ENCODE measurements around the gene NEK10.

Gene NEK10

DNA sequence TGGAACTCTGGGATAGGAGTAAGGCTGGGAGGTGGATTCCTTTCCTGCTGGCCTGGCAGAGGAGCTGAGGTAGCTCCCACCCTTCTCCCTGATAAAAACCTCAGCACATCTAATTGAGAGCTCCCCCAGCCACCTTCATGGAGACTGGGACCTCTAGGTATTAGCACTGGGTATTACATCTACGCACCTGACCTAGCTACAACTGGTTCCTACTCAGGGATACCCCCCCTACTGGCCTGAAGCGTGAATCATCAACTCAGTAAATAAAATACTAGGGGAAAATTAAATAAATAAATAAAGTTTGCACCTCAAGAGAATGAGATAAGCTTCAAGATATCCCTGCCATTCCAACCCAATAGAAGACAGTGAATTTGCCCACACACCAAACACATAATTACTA lies 140.4 kb downstream of the NEK10 start:
- DNase-seq (ENCODE audit: low read depth in 2 of 2): no peak

DNA sequence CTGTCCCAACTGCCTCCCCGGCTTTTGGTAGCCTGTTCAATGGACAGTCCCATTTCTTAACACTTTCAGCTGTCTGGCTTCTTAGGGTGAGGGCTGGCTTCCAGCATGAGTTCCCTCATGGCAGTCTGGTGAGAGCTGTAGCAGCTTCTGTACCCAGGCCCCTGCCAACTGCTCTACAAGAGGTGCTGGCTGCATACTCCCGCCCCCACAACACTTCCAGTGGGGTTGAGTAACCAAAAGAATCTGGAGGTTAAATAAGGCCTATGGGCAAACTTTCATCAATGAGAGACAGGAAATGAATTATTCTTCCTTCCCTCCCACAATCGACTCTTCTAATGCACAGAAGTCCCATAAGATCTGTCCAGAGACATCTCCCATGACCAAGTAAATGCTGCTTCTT lies 145.0 kb downstream of the NEK10 start:
- DNase-seq (ENCODE audit: low read depth in 2 of 2): no peak

DNA sequence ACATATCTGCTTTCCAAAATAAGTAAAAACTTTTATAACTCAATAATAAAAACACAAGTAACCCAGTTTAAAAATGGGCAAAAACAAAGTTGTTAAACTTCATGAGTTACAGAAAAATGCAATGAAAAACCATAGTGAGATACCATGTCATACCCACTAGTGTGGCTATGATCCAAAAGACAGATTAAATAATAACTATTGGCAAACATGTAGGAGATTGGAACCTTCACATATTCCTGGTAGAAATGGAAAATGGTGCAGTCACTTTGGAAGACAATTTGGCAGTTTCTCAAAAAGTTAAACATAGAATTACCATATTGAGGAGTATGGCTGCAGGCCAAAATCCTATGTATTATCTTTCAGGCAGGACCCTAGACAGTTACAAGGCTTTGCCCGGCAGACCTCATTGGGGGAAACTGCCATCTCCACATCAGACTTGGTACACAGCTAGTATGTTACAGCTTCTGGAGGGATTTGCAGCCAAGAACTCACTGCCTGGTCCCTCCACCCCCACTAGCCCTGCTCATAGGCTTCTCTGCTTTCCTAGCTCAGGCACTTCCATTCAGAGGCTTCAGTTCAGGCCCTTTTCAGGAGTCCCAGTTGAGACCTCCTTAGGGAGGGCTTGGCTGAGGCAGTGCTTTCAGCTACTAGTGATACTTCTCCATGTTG lies 147.8 kb downstream of the NEK10 start:
- DNase-seq (ENCODE audit: low read depth in 2 of 2): no peak

DNA sequence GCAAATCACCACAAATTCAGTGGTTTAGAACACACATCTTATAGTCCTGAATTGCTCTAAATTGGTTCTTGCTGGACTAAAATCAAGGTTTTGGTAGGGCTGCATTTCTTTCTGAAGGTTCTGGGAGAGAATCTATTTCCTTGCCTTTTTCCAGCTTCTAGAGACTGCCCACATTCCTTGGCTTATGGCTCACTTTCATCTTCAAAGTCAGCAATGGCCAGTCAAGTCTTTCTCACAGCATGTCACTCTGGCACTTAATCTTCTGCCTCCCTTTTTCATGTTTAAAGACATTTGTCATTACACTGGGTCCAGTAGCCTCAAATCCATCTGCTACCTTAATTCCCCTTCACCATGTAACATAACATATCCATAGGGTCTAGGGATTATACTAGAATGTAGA lies 149.0 kb downstream of the NEK10 start:
- DNase-seq (ENCODE audit: low read depth in 2 of 2): no peak

DNA sequence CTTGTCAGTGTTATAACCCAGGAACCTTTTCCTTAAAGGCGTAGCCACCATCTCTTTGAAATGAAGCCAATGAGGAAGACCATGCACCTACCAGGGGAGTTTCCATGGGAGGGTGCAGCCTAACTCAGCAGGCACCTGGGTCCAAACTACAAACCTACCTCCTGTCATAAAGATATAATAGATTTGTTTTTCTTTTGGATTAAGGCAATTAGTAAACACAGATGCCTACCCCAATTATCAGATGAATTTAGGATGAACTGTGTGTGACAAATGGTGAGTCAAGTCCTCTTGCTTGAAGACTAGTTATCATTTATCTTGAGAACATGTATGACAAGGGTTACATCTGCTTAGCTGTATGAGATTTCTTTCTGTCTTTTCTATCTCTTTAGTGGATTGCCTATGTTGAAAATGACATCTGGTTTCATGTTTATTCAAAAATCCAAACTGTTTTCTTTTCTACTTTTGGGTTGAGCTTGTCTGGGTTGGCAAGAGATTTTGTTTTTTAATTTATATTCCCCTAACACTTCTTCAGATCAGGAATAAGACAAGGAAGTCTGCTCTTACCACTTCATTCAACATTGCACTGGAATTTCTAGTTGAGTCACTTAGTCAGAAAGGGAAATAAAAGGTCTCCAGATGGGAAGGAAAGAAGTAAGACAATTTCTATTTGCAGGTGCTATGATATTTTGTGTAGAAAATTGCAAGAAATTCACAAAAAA lies 149.9 kb downstream of the NEK10 start:
- no peak for DNase-seq (ENCODE audit: low read depth in 2 of 2)

DNA sequence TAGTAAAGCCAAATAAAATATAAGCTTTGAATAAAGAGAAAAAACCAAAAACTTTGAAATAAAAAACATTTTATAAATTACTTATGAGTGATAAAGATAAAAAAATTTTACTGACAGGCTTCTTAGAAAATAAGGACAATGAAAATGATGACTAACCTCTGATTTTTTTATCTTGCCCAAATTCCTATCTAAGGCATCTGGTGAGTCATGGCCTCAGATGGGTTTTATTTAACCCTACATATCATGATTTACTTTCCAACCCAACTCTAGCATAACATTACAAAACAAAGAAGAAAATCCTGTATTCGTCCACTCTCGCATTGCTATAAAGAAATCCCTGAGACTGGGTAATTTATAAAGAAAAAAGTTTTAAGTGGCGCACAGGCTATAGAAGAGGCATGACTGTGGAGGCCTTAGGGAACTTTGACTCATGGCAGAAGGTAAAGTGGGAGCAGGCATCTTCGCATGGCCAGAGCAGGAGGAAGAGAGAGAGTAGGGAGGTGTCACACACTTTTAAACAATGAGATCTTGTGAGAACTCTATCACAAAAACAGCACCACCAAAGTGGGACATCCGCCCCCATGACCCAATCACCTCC lies 152.1 kb downstream of the NEK10 start:
- DNase-seq (ENCODE audit: low read depth in 2 of 2): no peak

DNA sequence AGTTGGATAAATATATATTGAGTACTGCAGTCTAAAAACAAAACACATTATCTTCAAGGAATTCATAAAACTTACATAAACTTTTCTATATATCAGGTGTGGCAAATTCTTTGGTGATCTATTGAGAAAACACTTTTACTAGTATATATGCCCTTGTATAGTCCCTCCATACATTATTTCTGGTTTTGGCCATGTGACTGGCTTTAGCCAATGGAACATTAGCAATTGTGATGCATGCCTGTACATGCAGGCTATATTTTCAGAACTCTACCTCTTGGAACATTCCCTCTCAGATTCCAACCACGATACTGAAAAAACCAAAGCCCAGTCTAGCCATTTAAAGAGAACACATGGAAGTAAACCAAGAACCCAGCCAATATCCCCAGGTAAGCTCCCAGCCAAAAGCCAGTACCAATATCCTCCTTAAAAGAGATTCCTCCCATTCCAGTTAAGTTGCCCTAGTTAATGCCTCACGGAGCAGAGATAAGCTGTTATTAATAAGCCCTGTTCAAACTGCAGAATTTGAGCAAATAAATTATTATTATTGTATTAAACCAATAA lies 152.8 kb downstream of the NEK10 start:
- DNase-seq (ENCODE audit: low read depth in 2 of 2): no peak

DNA sequence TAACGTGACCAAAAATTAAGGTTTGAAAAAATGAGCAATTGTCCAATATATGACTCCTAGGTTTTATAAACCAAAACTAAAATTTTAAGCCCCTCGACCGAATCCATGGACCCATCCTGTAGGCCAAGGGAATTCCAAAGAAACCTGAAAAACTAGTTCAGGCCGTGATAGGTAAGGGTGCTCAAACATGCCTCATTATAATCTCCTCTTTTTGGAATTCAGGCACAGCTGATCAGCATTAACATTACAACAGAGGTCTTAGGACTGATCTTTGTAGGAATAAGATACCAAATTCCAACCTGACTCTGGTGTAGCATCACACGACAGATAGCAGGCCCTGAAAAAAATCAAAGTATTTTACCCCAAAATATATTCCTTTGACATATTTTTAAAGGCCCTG lies 155.7 kb downstream of the NEK10 start:
- no peak for DNase-seq (ENCODE audit: low read depth in 2 of 2)

DNA sequence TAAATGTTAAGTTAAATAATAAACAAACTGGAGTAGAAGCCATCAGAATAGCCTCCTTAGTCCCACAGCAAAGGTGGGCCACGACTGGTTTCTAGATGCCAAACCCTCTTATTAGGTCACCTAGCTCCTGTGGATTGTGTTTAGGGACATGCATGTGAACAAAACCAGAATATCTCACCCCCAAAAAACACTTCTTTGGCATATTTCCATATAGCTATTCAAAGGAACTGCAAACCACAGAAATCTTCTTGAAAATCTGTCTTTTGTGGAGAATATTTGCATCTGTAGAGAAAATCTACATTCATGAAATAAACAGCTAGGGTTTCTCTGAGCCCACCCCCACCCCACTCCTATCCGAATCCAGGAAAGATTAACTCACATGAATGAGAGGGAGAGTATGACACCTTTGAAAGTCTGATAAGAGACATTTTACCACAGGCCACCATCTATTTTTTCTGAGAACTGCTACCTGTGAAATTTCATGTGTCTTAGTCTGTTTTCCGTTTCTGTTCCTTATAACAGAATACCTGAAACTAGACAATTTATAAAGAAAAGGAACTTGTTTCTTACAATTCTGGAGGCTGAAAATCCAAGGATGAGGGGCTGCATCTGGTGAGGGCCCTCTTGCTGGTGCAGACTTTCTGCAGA lies 159.4 kb downstream of the NEK10 start:
- no peak for DNase-seq (ENCODE audit: low read depth in 2 of 2)

DNA sequence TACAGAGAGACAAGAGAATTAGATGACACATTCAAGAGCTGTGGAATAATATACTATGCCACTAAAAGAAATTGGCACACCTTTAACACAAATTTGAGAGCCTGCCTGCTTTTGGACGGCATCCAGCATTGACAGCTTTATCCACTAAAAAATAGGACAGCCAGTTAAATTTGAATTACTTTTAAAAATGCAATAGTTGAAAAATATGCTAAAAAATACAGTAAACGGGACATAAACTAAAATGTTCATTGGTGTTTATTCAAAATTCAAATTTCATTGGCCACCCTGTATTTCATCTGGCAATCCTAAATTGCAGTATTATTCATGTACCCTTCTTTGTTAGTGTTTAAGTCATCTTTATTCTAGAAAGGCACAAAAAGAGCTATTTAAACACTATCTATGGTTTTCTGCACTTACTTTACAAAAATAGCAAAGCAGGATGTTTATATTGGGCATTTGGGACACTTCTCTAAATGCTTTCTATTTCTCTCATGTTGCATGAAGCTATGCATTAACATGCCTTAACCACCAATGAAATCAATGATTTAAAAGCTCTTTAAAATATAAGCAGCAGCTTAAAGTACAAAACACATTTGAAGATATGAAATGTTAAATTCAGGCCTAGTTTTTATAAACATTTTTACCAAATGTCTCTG lies 160.1 kb downstream of the NEK10 start:
- DNase-seq (ENCODE audit: low read depth in 2 of 2): no peak

DNA sequence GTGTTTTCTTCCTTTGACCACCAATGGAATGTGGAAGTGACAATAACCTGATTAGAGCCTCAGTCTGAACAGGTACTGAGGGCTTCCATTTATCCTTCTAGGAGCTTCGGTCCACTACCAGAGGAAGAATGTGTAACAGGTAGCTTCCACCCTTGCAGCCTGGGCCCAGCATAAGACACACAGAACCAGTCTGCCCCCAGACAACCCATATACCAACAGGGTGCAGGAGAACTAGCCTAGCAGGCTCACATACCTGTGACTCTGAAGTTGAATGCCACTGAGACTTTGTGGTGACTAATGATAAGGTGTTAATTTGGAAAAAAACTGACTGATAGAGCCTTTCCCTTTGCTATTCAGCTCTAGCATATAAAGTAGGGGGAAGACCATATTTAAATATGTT lies 166.2 kb downstream of the NEK10 start:
- DNase-seq (ENCODE audit: low read depth in 2 of 2): no peak

DNA sequence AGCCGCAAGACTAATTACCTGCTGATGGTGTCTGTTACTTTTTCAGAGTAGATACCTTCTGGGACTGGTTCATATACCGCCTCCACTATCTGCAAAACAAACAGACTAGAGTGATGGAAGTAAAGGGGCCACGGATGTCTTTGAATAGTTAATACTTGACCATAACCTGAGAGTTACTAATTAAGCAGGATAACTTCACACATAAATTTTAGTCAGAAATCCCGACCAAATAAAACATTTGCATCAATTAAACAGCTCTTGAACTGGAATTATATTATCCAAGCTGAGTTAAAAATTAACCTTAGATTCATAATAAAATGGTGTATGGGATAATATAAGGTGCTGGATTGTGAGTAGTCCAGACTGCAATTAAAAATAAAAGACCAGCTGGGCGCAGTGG lies 167.7 kb downstream of the NEK10 start:
- no peak for DNase-seq (ENCODE audit: low read depth in 2 of 2)

DNA sequence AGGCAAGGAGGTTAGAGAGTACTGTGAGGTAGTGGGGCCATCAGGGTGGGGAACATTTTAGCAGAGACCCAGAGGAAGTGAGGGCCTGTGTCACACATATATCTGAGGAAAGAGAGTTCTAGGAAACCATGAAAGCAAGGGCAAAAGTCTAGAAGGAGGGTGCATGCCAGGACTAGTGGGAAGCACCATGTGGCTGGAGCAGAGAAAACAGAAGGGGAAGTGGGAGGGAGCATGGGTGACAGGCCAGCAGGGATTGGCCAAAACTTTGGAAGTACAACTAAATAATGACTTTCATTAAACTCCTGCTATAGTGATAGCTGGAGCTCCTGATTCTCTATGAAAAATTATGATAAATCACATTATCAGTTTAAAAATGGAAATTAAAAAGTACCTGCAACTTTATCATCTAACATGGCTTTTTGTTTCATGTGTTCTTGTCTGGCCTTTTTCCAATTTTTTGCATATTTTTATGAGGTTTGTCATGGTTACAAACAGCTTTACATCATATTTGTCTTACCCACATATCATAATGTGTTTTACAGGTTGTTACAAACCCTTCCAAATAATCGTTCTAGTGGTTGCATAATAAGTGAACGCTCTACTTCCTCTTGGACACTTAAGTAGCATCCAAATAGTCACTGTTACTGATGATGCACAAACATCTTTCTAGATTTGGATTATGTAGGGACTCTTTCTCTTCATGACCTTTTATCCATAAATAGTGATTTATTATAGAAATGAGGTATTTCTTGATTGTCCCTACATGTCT lies 168.3 kb downstream of the NEK10 start:
- DNase-seq (ENCODE audit: low read depth in 2 of 2): no peak

DNA sequence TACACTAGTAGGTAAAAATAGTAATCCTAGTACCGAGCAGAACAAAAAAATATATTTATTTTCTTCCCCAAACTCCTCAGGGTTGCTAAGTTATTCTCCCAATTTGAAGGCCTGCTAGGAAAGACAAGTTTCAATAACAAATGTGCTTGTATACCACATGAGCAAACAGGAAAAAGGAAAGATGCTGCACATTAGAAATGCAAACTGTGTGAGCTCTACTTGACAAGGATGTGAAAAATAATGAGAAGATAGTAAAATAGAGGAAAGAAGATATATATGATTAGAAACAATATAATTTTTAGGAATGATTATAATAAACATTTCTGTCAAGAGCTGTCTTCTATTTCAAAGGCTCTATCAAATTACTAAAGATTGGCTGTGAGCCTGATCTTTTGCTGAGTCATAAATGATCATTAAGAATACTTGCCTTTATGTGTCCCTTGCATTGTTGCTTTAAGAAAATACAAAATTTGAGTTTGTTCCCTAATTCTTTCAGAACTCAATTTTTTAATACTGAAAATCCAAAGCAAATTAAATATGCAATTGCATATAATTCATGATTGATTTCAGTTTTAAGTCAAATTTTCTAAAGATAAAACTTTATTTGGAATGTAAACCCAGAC lies 174.2 kb downstream of the NEK10 start:
- no peak for DNase-seq (ENCODE audit: low read depth in 2 of 2)

DNA sequence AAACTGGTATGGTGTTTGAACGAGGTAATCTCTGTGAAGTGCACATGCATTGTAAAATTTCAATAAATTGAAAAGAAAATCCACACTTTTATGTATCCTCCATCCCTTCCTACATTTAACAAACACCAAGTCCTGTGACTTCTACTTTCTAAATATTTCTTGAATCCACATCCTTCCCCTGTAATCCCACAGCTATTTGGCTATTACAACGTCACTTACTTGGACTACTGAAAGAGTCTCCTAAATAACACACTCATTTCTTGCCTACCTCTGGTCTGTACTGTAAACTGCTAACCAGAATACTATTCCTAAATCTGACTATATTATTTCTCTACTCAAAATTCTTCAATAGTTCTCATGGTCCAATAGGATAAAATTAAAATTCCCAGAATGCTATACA lies 176.1 kb downstream of the NEK10 start:
- no peak for DNase-seq (ENCODE audit: low read depth in 2 of 2)

DNA sequence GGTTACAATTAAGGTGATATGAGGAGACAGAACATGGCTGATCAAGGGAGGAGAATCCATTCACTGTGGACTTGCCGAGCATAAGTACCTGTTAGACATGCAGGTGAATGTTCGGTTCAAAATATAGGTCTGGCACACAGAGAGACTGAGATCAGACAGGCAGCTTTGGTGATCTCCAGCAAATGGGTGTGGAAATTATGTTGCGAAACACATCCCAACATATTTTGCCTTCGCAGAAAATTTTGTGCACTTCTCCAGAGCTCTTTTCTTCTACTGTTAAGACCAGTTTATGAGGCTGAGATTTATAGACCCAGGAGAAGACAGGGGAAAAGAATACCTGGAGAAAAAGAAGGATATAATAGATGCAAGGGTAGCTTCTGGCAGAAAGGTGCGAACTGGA lies 183.2 kb downstream of the NEK10 start:
- DNase-seq (ENCODE audit: low read depth in 2 of 2): no peak

DNA sequence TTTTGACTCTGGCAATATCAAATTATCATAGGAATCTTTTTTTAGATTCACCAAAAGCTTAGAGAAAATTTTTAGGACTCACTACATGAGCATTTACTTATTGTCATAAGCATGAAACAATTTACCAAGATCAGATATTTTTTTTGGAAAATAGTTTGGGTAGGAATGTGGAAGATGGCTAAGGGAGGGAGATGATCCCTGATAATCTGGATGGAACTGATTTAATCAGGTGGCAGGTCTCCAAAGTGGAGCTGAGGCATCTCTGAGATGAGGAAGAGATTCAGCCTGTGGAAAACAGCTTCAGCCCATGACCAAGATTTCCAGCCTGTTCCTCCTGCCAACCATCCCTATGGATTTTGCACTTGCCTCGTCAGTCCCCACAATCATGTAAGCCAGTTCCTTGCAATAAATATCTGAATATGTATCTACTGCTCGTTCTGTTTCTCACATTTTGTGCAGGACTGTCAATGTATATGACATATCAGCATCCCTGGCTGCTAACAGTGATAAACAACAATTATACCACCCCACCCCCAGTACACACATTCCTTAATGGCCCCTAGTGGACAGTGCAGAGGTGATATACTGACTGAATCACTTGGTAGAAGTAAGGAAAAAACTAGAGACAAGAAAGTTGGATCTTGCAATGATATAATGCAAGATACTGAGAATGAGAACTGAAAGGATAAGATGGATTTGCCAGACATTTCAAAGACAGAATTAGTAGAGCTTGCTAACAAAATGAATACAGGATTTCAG lies 183.8 kb downstream of the NEK10 start:
- no peak for DNase-seq (ENCODE audit: low read depth in 2 of 2)

DNA sequence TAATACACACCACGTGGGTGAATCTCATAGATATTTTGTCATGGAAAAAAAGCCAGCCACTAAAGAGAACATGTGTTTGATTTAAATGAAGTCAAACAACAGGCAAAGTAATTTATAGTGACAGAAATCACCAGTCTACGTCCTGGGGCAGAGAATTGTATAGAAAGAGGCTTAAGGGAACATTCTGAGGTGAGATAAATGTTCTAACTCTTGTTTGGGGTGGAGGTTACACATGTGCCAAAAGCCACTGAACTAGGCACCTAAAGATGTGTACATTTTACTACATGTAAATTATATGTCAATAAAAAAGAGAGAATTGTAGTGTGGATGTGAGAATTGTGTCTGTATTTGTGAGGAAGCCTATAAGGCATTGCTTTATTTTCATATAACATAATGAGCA lies 184.9 kb downstream of the NEK10 start:
- DNase-seq (ENCODE audit: low read depth in 2 of 2): no peak

DNA sequence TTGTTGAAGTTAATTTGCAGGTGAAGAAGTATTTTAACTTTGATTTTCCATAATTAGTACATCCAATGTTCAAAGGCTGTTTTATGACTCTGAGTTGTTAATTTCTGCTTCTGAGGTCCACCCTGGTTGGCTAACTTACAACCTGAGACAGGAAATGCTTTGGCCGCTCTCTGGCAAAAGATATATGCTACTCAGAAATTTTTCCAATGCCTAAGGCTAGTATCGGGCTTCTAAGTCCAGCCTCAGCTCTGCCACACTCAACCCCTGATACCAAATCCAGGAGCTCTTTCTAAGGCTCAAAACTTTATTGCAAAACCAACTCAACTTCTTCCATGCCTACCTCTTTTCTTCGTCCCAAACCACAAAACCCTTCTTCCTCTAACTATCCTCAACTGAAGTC lies 192.9 kb downstream of the NEK10 start:
- no peak for DNase-seq (ENCODE audit: low read depth in 2 of 2)

DNA sequence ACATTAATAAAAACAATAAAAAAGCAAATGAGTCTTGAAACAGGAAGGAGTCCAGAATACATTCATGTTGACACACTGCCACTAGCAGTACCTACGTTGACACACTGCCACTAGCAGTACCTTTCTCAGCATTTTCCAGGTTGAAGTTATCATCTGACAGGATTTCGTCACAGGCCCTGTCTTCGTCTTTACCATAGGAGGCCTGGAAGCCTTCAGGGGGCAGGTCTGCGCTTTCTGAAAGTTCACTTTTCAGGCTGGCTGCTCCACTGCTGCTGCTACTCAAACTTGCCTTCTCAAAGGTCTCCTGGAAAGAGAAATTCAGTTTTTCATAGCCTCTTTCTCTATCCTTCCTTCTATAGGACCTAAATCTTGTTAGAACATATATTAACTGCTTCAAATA lies 194.7 kb downstream of the NEK10 start:
- DNase-seq (ENCODE audit: low read depth in 2 of 2): no peak
